COLO668 (cell line): ENCODE data around the gene PXT1.

Experiments
- DNase-seq: peaks from one replicate; lab custom pipeline; 2025; ENCODE audit not compliant: unreplicated experiment; lab: John Stamatoyannopoulos, UW

Gene PXT1

DNA sequence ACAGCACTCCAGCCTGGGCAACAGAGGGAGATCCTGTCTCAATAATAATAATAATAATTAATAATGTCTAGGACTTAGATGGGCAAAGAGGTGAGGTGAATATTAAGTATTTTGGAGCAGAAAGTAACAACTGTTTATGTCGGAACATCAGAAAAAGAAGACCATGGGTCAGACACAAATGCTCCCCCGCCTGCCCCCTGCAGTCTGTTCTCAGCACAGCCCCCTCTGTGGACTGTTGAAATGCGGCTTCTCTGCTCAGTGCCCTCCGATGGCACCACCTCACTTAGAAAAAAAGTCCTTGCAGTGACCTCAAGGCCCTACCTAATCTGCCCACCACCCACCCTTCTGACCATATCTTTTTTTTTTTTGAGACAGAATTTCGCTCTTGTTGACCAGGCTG, 50.0 kb downstream of the PXT1 start:
- DNase-seq: no peak

GRCh38 chr6:36389353-36389752, 53.3 kb downstream of the PXT1 start:
- no peak for DNase-seq

- peak; percentile 56 for DNase-seq
These were observed 55.0 kb downstream of the PXT1 start, which contains the start of gene ETV7 for GRCh38 chr6:36387440-36388303. Gene ETV7, minus strand, starts transcription at chr6:36387669. Its CDS starts 128 bp downstream, at chr6:36387541.

GRCh38 chr6:36386495-36387439, 55.9 kb downstream of the PXT1 start:
- DNase-seq: peak; percentile 38

DNA sequence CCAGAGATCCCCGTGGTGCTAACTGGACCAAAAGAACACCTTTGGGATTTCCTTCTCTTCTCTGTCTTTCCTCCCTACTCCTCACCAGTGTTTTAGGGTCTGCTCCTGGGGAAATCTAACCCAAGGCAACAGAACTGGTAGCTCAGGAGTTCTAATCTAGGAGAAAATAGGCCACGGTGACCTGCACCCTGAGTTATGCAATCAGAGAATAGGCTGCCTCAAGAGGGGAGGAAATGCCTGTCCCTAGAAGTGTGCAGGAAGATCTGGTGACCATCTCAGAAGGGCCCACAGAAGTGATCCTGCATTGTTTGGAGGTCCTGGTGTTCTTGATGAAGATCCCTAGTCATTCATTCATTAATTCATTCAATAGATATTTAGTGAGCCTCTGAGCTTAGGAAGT, 58.6 kb downstream of the PXT1 start:
- DNase-seq: no peak

- DNase-seq: peak; percentile 13
These were observed 59.0 kb downstream of the PXT1 start for GRCh38 chr6:36383606-36384005.

DNA sequence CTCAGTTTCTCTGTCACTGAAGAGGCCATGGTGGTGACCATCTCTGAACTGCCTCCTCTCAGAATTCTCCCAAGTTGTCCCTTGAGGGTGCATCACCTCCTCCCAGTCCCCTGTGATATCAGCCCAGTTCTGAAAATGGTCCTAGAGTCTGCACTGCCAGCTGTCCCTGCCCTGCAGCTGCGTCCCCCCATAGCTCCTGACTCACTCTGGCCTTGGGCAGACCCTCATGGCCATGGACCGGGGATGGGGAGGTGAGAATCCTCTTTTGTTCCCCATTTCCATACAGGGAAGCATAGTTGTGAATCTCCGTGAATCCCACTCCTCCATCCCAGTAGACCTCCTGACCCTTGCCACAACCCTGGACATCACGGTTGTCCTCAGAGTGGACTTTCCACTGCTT, 59.7 kb downstream of the PXT1 start:
- no peak for DNase-seq

- no peak for DNase-seq
These were observed 60.9 kb downstream of the PXT1 start for GRCh38 chr6:36381502-36382389.

DNA sequence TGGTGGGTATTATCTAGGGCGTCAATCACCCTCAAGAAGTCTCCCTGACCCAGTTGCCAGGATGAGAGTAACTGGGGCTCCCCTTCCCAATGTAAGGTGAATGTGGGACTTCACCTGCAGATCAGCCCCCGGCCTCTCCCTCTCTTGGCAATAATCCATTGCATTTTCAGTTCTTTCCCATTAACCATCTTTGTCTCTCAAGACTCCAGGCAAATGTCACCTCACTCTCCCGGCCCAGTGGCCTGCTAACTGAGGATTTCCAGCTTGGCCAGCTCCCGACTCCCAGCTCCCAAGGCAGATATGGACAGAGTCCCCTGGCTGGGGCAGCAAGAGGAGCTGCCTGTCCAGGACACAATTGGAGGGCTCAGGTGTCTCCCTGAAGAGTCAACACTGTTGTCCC, 62.5 kb downstream of the PXT1 start:
- DNase-seq: no peak

DNA sequence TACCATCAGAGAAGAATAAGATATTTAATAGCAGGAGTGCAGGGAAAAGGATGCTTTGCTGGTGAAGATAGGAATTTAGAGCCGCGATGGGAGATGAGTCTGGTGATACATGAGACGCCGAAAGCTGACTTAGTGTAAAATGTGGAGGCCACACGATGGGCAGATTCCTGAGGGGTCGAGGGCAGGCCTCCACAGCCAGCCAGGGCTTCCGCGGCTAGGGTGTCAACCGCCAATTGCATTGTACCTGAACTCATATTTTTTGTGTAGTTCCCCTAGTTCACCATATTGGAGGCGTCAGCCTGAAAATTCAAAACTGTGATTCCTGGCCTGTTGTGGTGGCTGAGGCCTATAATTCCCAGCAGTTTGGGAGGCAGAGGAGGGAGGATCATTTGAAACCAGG, 63.7 kb downstream of the PXT1 start:
- no peak for DNase-seq

- no peak for DNase-seq
These were observed 64.3 kb downstream of the PXT1 start for GRCh38 chr6:36378243-36378920.

DNA sequence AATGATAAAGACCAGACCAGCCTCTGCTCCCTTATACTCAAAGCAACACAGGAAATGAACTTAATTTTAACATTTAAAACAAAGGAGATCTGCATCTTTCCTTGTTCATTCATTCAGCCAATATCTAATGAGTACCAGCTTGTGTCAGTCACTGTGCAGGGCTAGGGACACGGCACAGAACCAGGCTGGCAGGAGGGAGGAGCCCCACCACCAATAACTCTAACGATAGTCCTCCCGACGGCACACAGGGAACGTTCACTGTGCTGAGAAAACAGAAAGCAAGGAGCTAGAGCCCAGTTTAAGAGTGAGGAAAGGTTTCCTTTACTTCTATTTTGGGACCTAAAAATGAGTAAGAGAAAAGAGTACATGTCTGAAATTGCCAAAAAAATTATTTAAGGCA, 65.1 kb downstream of the PXT1 start:
- DNase-seq: no peak

- no peak for DNase-seq
These were observed 65.9 kb downstream of the PXT1 start for GRCh38 chr6:36376742-36377141.

DNA sequence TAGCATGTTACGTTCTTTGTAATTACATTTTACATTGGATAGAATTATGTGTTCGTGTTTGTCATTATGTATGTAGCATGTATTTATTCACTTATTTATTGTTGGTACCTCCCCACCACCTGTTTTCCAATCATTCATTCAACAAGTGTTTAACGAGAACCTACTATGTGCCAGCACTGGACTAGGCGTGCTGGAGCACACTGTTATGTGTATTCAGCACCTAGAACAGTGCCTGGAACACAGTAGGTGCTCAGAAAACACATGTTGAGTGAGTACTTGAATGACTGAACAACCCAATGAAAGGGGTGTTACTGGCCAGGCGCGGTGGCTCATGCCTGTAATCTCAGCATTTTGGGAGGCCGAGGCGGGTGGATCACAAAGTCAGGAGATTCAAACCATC, 66.5 kb downstream of the PXT1 start:
- no peak for DNase-seq

DNA sequence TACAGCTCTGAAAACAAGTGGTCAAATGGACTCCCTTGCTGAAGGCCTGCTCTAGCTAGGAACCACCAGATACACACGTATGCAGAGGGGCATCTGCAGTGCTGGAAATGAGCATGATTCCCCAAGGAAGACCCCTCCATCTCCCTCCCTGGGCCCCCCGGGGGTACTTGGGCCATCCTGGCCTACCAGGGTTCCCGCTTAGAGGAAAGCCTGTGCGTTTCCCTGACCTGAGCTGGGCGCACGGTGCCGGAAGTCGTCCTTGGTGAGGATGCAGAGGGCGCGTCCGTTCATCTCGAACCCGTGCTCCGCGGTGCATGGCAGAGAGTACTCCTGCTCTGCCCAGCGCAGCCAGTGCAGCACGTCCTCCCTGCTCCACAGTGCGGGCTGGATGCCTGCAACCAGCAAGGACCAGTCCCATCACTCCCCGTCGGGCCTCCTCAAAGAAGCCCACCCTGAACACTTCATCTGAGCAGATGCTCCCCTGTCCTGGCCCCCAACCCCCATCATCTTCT, 67.0 kb downstream of the PXT1 start:
- no peak for DNase-seq

GRCh38 chr6:36374972-36375371, 67.7 kb downstream of the PXT1 start:
- no peak for DNase-seq

DNA sequence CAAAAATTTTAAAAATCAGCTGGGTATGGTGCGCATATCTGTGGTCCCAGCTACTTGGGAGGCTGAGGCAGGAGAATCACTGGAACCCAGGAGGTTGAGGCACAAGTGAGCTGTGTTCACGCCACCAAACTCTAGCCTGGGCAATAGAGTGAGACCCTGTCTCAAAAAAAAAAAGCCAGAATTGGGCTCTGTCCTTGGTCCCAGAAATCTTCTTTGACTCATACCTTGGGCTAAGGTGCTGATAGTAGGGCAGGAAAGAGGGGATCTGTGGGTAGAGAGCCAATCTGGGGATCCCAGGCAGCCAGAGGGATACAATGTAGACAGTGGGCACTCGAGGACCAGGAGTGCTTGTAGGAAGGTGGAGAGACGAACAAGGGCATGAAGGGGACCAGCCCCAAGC, 68.5 kb downstream of the PXT1 start:
- DNase-seq: no peak

DNA sequence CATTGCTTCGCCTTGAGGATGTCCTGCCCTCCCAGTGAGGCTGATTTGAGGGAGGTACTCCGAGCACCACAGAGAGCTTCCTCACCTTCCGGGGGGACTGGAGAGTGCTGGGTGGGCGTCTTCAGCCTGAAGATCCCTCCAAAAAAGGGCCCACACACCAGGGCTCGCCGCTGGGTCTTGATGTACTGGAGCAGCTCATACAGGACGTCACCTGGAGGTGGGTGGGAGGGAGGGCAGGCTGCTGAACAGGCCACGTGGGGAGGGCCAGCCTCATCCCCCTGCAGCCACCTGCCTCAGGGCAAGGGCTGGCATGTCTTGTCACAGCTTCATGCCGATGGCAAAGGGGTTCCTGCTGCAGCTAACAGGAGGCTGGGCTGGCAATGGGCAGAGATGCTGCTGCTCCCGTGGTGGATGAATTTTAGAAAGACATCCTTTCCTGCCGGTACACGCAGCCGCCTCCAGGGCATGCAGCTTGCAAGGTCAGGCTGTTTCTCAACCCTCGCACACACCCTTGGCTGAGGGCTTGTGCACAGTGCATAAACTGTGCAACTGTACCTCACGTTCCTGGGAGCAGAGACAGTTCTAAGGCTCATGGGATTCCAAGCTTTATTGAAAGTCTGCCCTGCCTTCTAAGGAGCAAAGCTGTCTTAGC, 69.2 kb downstream of the PXT1 start:
- no peak for DNase-seq

DNA sequence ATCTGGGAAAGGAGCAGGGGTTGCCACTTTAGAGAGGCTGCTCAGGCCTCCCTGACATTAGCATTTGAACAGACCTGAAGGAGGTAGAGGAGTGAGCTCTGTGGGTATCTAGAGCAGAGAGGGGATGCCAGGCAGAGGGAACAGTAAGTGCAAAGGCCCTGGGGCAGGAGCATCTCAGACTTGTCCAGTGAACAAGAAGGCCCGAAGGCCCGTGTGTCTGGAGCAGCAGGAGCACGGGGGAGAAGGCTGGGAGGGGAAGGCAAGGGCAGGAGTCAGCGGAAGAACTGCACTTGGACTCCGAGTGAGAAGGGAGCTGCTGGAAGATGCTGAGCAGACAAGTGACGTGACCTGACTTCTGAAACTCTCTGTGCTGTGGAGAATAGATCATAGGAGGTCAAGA, 70.6 kb downstream of the PXT1 start:
- no peak for DNase-seq

DNA sequence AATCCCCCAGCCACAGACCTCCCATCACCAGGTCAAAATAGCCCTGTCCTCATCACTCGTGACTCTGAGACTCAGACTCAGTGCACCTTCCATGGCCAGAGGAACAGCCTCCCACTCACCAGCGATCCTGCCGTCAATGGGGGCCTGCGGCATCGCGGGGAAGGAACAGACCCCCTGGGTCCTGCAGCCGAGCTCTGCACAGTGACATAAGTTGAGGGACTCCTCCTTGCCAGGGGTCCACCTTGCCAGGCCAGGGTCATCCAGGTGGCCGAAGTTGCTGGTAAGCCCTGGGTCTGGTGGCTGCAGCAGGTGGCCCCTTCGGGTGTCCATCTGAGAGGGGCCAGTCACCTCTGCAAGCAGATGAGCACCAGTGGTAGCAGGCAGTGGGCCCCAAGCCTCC, 71.4 kb downstream of the PXT1 start:
- no peak for DNase-seq
